Measurements from ENCODE around the gene EMC8.

EMC8 gene

DNA sequence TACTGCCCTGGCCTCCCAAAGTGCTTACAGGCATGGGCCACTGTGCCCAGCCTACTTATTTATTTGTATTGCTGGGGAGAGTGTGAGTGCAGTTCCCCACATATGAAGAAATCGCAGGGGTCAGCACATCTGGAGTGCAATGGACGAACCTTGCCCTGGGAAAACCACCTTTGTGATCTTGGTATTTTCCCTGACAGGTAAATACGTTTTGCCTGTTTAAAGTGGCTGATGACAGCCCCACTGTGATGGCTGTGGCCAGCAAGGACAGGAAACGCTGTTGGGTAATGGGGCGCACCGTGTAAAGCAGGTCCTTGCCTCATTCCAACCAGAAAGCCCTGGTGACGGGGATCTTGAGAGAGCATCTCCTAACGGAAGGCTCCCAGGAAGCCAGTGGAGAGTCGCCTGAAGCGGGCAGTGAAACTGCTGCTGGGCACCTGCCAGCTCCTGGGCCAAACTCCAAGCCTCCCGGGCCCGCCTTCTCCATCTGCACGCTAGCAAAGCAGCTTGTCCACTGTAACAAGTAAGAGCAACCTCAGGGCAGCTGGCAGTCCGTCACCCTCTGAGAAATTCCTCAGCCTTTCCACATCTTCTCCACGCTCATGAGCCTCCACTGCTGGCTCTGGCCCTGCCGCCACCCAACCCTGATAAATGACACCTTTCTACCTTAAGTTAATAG is 17.5 kb downstream of the EMC8 start:
- DNase-seq = no peak

DNA sequence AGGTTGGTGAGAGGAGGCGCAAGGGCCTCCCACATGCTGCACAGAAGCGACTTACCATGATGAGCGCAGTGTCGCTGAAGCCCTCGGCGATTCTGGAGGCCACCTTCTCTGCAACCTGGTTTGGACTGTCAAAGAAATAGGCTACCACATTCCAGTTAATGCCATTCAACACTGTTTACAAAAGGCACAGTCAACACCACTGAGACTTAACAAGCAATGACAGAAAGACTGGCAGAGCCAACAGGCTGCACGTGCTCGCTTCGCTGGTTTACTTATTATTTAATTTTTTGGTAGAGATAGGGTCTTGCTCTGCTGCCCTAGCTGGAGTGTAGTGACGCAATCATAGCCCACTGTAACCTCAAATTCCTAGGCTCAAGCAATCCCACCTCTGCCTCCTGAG is 18.2 kb downstream of the EMC8 start:
- no peak for DNase-seq

DNA sequence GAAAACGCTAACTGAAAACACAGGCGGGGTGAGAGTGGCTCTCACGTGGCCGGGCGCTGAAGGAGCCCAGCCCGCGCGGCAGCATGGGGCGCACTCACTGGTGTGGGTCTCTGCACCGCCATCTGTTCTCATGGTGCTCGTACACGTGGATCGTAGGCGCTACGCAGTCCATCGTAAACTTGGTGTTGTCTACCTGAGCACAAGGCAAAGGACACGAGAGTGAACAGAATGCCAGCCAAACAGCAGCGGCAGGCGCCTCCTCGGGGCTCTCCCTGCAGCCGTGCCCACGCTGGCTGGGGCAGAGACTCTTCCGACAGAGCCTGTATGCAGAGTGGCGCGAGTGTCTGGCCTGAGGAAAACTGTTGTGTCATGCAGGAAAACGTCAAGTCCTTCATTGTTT is 19.1 kb downstream of the EMC8 start:
- DNase-seq = no peak

DNA sequence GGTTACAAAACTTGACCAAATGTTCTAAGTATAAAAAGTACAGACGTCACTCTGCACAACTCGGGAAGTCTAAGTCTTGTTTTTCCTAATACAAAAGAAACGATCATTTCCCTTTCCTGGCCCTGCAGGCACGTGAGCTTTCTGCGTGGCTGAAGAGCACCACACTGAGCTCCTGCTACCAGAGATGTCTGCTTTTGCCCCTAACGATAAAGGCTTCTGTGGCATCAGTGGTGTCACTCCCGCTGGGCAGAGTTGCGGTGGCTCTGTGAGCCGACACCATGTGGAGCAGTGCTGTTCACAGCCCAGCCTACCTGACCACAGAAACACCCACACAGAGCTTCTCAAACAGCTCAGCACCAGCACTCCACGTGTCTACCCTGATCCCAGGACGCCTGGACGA is 20.5 kb downstream of the EMC8 start:
- DNase-seq = no peak

DNA sequence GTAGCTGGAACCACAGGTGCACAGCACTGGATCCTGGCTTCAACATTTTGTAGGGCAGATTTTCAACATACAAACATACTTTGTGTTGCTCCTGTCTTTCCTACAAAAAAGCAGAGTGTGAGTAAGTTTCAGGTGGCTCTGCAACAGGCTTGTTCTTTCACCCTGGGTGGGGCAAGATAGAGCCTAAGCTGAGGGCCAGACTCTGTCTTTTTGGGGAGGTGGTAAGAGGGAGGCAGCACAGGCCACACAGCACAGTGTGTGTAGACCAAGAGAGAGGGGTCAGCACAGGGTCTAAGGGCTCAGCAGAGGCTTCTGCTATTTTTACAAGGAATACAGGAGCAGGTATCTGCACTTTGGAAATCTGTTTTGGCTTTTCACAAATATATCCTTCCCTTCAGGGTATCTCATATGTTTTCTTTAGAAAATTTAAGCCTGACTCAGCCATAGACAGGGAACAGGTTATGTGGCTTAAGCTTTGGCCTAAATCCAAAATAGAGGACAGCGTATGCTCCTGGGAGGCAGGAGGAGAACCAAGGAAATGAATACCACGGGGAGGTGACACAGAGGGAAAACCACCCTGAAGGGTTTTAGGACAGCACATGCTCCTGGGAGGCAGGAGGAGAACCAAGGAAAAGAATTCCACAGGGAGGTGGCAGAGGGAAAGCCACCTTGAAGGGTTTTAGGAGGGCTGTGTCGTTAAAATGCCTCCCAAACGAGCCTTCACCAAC is 21.6 kb downstream of the EMC8 start:
- DNase-seq = no peak

DNA sequence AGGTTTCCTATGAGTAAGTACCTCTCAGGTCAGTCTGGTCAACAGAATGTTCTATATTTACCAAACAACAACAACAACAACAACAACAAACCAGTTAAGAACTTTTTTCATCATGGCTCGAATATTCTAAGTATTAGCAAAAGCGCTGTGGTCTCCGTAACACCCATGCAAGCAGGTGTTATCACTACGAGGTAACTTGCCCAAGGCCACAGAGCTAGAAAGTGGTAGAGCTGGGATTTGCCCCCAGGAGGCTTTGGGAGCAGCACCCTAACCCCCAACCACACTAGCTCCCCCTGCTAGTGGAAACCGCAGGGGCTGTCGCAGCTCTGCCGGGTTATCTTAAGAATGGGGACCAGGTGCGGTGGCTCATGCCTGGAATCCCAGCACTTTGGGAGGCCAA is 24.5 kb downstream of the EMC8 start:
- DNase-seq = no peak

DNA sequence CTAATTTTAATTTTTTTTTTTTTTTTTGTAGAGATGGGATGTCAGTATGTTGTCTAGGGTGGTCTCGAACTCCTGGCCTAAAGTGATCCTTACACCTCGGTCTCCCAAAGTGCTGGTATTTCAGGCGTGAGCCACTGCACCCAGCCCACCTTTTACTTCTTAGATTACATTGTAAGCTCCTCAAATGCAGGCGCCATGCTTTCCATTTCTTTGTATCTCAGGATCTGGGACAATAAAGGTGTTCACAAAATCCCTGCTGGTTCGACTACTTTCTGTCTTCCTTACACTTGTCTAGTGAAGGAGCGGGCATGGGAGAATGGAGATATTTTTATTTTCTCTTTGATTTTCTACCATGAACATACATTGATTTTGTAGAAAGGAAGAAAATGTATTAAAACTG is 25.2 kb downstream of the EMC8 start:
- DNase-seq = no peak

DNA sequence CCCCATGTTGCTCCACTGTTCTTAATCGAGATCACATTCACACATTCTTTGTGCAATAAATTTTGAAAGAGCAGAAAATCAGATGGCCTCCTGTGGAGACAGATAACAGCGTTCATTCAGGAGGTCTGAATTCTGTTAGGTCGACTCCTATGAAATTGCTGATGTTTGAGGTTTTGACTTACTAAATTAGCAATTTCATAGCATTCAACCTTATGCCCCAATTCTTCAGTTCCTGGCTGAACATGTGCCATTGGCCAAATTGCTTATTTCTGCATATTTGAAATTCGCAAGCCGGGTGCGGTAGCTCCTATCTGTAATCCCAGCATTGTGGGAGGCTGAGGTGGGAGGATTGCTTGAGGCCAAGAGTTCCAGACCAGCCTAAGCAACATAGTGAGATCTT is 26.3 kb downstream of the EMC8 start:
- no peak for DNase-seq

DNA sequence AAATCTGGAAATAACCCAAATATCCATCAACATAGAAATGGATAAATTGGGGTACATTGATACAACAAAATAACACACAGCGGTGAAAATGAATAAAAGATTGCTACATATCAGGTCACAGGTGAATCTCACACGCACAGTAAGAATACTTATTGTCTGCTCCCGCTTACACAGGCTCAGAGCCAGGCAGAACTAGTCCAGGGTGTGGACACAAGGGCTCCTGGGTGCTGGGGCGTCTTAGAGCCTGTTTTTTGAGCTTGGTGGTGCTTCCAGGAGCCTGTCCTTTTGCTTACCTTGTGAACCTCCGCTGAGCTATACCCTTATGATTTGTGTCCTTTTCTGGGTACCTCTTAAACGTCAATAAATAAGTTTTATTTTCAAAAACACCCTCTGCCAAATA is 28.6 kb downstream of the EMC8 start:
- DNase-seq = no peak

DNA sequence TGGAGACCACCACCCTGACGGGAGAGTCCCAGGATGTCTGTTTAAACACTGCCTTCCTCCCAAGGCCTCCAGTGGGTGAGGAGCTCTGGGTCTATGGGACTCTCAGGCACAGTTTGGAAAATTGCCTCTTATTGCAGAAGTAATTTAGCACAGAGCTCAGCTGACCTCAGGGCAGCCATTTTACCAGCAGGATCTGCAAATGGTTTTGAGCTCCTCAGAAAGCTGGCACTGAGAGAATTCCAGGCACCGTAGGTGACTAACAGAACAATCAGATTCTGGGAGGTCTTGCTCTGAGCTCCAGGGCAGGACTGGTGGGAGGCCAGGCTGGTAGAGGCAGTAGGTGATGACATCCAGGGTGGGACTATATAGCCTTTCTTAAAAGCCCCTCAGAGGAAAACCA is 31.1 kb downstream of the EMC8 start:
- DNase-seq = no peak

DNA sequence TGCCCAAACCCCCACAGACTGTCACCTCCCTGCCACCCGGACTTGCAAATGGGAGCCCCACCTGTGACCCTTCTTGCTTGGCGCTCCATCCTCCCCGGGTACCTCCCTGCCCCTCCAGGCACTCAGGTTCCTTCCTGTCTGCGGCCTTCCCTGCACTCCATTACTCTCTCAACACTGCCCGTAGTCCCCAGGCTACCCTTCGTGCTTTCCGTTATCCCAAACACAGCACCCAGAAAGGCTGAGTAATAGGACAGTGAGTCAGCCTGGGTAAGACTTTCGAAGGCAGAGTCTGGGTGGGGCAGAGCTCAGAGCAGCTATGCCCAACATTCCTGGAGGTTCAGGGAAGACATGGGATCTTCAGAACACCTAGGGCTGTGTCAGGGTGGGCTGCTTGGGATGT is 31.8 kb downstream of the EMC8 start:
- no peak for DNase-seq

DNA sequence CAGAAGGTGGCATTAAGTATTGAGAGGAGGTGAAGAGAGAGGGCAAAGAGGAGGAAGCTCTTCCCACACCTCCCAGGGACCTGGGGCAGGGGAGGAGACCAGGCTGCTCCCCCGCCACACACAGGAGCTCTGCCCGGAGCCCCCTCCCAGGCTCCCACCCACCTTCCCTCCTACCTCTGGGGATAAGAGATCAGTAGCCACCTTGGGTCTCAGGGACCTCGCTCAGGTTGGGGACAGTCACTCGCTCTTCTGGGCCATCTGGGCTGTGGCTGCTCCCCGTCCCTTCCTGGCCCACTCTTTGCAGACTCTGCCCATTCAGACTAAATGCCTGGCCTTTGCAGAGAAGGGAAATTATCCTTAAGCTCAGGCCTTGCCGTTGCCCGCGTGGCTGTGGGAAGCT is 33.6 kb downstream of the EMC8 start:
- no peak for DNase-seq

DNA sequence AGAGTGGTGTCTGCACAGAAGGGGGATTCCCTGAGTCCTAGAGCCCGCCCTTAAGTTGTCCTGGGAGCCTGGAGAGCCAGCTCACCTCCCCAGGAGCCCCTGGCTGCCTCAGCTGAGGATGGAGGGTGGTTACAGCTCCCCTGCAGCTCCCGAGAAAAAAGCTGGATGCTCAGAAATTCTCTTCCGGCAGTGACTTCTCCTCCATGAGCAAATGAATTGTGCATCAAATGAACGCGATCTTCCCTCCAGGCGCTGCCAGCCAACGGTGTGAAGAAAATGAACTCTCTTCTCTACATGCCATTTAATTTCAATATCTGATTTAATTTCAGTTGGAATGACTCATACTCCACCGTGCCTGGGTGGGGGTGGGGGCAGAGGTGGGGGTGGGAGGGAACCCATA is 34.1 kb downstream of the EMC8 start:
- DNase-seq = no peak

DNA sequence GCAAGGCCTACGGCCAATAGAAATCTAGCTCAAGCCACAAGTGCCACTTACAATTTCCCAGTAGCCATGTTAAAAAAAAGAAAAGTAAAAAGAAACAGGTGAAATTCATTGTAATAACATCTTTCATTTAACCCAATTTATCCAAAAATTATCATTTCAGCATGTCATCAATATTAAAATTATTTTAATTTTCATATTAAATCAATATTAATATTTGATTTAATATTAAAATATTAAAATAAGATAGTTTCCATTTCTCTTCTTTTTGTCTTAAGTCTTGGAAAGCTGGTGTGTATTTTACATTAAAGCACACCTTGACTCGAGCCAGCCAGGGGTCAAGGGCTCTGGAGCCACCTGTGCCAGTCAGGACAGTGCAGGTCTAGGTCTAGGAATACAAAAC is 35.7 kb downstream of the EMC8 start:
- no peak for DNase-seq

DNA sequence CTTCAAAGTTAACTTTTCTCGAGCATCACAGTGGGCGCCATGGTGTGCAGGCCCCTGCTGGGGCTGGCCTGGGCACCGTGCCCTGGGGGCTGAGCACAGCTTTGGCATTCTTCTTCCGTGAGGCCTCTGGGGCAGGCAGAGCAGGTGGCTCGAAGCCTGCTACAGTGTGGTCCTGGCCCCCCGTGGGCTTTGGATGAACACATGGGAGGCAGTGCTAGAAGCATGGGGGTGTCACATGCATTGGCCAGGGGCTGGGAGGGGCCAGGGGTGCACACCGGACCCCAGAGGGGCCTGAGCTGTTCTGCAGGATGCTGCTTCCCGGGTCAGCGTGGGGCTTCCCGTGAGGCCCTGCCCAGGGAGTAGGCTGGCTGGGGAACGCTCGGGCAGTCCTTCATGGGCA is 36.4 kb downstream of the EMC8 start:
- DNase-seq = no peak

DNA sequence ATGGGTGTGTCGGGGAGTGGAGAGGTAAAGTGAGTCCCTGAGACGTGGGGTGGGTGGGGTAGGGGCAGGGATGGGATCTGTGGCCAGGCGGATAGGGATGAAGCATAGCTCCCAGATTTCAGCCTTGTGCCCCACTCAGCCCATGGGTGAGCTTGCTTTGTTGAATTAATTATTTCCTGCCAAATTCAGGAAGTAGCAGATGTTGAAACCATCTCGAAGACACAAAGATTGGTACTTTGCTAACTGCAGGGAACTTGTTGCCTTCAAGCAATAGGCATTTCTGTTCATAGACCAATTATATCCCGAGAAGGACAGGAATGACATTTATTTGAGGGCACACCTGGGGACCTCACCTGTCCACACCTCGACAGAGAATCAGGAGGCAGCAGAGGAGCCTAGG is 37.5 kb downstream of the EMC8 start:
- DNase-seq = no peak

DNA sequence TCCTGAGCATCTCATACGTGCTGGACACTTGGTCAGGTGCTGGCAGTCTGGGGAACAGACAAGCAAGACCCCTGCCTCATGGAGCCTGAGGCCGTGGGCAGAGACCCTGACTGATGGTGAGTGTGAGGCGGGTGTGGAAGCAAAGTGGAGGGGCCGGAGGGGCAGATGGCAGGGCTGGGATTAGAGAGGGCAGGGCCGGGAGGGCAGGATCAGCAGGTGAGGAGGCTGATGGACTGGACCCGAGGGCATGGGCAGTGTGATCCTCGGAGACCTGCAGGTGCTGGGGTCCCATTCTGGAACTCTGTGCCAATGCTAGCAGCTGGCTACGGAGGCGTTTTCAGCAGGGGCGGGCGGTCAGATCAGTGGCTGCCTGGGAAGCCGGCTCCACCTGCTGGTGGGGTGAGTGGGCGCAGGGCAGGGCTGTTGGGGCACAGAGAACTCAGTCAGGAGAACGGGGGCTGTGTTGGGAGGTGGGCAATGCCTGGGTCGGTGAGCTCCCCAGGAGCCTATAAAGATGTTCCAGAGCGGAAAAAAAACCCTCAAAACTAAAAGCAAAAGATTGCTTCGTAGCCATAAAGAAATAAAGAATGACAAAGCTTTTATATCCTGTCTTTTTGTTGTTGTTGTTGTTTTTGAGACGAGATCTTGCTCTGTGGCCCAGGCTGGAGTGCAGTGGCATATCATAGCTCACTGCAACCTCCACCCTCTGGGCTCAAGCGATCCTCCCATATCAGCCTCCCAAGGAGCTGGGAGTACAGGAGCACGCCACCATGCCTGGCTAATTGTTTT is 39.5 kb downstream of the EMC8 start:
- peak; percentile 38 for DNase-seq

DNA sequence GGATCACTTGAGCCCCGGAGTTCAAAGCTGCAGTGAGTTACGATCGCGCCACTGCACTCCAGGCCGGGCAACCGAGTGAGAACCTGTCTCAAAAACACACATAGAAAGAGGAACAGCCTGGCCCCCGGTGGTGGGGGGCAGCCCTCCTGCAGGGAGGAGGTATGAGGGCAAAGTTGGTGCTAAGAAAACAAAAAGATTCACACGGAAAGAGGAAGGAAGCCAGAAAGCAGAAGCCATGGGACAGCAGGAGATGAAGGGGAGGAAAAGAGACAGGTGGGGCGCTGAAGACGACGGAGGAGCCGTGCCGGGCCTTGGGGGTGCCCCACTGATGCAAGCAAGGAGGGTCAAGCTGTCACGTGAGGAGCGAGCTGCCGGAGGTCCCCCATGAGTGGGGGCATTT is 40.2 kb downstream of the EMC8 start:
- DNase-seq = no peak

DNA sequence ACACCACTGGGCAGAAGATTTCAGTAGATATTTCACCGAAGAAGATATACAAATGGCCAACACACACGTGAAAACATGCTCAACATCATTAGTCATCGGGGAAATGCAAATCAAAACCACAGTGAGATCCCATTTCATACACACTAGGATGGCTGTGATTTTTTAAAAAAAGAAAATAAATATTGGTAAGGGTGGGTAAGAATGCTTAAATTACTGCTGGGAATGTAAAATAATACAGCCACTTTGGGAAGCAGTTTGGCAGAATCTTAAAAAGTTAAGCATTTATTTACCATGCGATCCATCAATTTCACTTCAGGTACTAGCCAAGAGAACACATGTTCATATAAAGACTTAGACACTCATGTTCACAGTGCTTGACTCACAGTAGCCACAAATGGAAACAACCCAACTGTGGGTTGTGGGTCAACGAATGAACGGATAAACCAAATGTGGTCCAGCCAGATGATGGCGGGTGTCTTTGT is 42.0 kb downstream of the EMC8 start:
- DNase-seq = no peak

DNA sequence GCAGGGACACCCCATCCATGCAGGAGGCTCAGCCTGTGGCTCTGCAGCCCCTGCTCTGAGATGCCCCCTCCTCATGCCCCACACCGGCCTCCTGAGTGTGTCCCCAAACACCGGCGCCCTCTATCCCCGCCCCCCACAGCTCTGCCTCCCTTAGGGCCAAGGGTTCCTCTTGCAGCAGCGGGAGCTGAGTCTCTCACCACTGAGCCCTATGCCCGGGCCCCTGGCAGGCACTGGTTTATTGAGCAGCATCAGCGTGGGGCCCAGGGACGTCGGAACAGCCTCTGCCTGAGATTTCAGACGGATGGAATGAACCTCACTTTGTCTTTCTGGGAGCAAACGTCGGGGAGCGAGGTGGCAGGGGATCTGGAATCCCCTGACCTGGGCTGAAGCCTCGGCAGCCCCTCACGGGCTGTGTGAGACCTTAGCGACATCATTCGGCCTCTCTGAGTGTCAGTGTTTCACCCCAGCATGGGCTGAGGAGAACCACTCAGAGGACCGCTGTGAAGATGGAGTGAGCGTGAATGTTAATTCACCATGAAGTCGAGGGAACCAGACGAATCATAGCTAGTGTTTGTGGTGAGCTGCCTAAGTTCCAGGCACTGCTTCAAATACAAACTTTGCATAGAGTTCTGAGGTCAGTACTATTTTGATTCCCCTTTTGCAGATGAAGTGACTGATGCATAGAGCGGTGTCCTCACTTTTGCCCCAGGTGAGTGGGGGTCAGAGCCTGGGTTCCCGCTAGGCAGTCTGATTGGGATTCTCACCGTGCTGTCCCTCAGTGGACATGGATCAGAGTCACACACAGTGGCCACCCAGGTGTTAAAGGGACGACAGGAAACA is 43.2 kb downstream of the EMC8 start:
- DNase-seq = no peak

DNA sequence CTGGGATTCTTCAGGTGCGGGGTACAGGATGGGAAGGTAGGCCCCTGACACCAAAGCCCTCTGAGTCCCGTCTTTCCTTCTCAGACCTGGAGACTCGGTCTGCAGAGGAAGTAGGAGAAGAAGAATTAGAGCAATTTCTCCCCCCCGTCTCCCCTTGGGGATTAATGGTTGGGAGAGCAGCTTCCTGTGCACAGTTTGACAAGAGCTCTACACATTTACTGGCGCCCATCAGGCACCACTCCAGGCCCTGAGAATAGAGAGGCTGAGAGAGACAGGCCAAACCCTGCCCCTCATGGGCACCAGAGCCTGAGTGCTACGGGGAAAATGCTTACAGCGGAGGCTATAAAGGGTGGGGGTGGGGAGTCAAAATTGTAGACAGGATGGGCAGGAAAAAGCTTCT is 44.9 kb downstream of the EMC8 start:
- no peak for DNase-seq

DNA sequence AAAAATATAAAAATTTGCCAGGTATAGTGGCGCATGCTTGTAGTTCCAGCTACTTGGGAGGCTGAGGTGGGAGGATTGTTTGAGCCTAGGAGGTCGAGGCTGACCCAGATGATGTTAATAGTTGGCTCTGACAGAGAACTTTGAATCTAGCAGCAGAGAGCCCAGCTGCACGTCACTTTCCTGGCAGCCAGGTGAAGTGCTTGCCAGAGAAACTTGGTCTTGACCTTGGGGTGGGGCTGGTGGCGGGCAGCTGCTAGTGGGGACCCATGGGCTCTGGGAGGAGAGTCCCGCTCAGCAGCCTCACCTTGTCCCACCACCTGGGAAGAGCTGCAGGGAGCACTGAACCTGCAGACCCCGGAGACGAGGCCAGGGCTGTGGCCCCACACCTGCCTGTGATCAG is 45.4 kb downstream of the EMC8 start:
- no peak for DNase-seq

DNA sequence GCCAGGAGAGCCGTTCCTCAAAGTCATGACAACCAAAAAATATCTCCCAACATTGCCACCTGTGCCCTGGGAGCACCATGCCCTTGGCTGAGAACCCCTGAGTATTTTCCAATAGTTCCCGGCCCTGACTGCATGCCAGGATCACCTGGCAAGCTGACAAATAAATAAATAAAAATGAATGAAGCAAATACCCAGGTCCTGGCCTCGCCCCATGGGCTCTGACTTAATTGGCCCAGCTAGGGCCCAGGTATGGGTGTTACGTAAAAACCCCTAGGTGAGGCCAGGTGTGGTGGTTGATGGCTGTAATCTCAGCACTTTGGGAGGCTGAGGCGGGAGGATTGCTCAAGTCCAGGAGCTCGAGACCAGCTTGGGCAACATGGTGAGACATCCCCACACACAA is 45.8 kb downstream of the EMC8 start:
- no peak for DNase-seq
